ENCODE results near the gene LONP2.

LONP2 gene

GRCh38 chr16:48206594-48207242 is 37.4 kb upstream of the LONP2 start:
- no peak for FAIRE-seq
- no peak for DNase-seq (ENCODE audit: insufficient read length, low spot score)
- no peak for TF ChIP-seq CTCF (IDR thresholded peaks at IDR 0.05; ENCODE audit: insufficient read depth, missing control alignments)

GRCh38 chr16:48210747-48211146 is 33.4 kb upstream of the LONP2 start:
- TF ChIP-seq CTCF (IDR thresholded peaks at IDR 0.05; ENCODE audit: insufficient read depth, missing control alignments), result no peak
- DNase-seq (ENCODE audit: insufficient read length, low spot score), result no peak
- FAIRE-seq, result no peak

GRCh38 chr16:48212033-48212432 is 32.1 kb upstream of the LONP2 start:
- FAIRE-seq (no peak), DNase-seq (ENCODE audit: insufficient read length, low spot score) (no peak)
- TF ChIP-seq CTCF (IDR thresholded peaks at IDR 0.05; ENCODE audit: insufficient read depth, missing control alignments), result no peak

- no peak for FAIRE-seq
Observed at GRCh38 chr16:48215738-48216137, 28.4 kb upstream of the LONP2 start.

GRCh38 chr16:48217708-48218107 is 26.4 kb upstream of the LONP2 start:
- no peak for TF ChIP-seq CTCF (IDR thresholded peaks at IDR 0.05; ENCODE audit: insufficient read depth, missing control alignments)

More at GRCh38 chr16:48215738-48216137, 28.4 kb upstream of the LONP2 start:
- no peak for TF ChIP-seq CTCF (IDR thresholded peaks at IDR 0.05; ENCODE audit: insufficient read depth, missing control alignments)
- no peak for DNase-seq (ENCODE audit: insufficient read length, low spot score)

GRCh38 chr16:48218473-48218872 is 25.6 kb upstream of the LONP2 start:
- FAIRE-seq (no peak), DNase-seq (ENCODE audit: insufficient read length, low spot score) (no peak)
- TF ChIP-seq CTCF (IDR thresholded peaks at IDR 0.05; ENCODE audit: insufficient read depth, missing control alignments), result no peak

More at GRCh38 chr16:48217708-48218107, 26.4 kb upstream of the LONP2 start:
- DNase-seq (ENCODE audit: insufficient read length, low spot score) (no peak), FAIRE-seq (no peak)

GRCh38 chr16:48220891-48221290 is 23.2 kb upstream of the LONP2 start:
- FAIRE-seq (no peak), DNase-seq (ENCODE audit: insufficient read length, low spot score) (no peak)
- TF ChIP-seq CTCF (IDR thresholded peaks at IDR 0.05; ENCODE audit: insufficient read depth, missing control alignments), result no peak
